ENCODE measurements around the gene SQOR.

Gene SQOR

DNA sequence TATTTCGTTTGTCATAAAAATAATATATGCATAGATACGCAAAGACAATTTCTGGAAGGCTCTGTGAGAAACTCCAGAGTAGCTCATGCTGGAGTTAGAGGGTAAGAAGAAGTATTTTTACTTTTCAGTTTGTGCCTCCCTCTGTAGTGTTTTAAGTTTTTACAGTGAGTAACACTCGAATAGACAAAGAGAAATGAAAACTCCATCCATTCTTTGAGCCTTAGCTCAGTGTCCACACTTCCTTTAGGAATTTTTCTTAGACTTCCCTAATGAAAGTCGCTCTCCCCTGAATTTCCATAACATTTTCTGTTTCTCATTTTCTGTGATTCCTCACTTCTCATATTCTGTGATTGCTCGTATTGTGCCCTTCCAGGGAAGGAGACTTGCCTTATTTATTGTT is 45.6 kb upstream of the SQOR start:
- TF ChIP-seq, protein P1, sequence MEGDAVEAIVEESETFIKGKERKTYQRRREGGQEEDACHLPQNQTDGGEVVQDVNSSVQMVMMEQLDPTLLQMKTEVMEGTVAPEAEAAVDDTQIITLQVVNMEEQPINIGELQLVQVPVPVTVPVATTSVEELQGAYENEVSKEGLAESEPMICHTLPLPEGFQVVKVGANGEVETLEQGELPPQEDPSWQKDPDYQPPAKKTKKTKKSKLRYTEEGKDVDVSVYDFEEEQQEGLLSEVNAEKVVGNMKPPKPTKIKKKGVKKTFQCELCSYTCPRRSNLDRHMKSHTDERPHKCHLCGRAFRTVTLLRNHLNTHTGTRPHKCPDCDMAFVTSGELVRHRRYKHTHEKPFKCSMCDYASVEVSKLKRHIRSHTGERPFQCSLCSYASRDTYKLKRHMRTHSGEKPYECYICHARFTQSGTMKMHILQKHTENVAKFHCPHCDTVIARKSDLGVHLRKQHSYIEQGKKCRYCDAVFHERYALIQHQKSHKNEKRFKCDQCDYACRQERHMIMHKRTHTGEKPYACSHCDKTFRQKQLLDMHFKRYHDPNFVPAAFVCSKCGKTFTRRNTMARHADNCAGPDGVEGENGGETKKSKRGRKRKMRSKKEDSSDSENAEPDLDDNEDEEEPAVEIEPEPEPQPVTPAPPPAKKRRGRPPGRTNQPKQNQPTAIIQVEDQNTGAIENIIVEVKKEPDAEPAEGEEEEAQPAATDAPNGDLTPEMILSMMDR (IDR thresholded peaks at IDR 0.05): no peak

DNA sequence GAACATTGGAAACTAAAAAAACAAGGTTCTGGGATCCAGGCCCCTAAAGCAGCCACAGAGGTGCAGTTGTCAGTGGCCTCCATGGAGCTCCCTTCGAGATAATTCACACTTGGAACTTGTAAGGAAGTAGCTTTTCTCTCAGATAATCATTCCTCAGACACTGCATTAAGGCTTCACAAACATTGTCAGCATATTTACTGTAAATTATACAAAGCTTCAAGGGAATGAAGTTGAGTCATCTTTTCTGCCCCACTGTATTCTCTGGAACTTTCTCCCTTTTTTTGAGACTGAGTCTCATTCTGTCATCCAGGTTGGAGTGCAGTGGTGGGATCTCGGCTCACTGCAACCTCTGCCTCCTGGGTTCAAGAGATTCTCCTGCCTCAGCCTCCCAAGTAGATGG is 40.5 kb upstream of the SQOR start:
- TF ChIP-seq, protein P1 (IDR thresholded peaks at IDR 0.05): no peak

DNA sequence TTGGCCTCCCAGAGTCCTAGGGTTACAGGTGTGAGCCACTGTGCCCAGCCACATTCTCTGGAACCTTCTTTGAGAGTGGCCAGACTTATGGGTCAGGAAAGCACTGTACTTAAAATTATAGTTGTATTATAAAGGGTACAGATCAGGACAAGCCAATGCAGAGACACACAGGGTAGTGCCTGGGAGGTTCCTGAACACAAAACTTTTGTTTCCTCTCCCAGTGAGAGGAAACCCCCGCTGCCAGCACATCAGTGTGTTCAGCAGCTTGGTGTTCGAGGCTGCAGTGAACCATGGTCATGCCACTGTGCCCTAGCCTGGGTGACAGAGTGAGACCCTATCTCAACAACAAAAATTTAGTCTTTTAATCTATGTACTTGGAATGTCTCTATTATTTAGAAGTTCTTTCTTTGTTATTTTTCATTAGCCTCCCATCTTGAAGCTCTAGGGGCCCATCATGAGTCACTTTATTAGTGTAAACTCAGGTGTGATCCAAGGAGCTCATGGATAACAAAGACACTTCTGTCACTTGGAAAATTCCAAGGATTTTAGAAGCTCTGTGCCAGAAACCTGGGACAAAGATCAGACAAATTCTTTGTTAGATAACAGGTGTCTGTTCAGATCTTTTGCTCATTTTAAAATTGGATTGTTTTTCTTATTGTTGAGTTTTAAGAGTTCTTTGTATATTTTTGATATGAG is 39.8 kb upstream of the SQOR start:
- TF ChIP-seq, protein P1 (IDR thresholded peaks at IDR 0.05): no peak

DNA sequence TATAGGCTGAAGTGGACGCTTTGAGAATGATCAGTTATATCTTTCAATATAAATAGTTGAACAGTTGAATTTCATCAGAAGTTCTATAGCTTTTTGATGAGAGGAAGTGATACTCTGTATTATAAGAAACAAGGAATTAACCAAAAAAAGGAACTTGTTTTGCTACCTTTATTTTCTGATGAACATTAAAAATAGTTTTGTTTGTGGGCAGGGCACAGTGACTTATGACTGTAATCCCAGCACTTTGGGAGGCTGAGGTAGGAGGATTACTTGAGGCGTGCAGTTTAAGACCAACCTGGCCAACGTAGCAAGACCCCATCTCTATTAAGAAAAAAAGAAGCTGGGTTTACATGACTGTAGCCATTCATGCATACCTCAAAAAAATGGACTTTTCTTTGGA is 30.9 kb upstream of the SQOR start:
- TF ChIP-seq, protein P1 (IDR thresholded peaks at IDR 0.05): no peak

DNA sequence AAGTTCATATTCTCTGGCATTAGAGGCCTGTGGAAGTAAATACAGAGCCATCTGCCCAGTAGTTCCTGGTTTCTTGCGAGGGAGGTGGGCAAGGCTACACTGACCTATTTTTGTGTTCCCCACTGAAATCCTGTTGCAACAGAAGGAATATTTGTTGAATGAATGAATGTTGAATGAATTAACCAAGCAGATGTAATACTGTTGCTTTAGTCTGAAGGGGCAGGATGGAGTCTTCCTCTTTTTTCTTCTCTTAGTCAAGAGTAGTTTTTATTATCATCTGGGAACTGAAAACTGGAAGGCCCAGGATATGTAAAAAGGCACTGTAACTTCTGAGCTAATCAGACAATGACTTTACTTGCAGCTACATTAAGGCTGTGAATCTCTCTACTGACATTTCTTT is 30.5 kb upstream of the SQOR start:
- TF ChIP-seq, protein P1 (IDR thresholded peaks at IDR 0.05): no peak

DNA sequence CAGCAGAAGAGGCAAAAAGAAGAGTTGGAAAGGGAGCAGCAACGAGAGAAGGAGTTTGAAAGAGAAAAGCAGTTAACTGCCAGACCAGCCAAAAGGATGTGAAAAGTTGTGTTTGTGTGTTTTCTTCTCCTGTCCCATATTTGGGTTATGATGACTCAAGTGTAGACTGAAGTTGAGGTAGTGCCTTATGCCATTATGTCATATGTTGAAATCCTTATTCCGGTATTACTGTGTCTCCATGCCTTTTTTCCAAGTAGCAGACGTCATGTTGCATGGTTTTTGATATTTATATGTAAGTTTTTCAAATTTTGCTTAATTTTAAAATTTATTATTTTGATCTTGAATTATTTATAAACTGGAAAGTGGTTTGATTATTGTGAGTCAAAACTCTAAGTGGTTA is 28.4 kb upstream of the SQOR start:
- TF ChIP-seq, protein P1 (IDR thresholded peaks at IDR 0.05): no peak

DNA sequence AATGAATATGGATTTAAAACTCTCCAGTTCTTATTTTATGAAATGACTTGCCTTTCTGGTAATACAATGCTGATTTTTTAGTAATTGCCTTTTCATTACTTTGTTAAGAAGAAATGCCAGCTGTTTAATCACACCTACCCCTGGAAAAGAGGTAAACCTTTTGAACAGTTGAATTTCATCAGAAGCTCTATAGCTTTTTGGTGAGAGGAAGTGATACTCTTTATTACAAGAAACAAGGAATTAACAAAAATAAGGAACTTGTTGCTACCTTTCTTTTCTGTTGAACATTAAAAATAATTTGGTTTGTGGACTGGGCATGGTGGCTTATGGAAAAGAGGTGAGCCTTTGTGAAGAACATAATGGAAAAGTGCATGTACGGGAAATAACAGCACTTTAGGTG is 28.0 kb upstream of the SQOR start:
- TF ChIP-seq, protein P1 (IDR thresholded peaks at IDR 0.05): no peak

DNA sequence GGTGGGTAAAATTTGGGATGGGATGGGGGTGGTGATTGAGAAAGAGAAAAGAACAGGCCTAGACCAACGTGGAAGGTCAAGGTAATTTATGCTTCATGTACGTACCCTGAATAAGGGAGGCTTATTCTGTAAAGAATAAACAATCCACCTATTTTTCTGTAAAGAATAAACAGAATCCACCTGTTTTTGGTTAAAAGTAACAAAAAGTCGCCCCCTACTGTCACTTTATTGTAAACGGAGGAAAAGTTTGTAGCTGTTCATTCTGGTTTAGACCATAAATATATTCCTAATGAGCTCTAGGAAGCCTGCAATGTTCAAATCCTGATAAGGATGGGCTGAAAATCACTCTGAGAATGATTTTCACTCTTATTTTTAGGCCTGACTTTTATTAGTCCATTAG is 23.5 kb upstream of the SQOR start:
- TF ChIP-seq, protein P1 (IDR thresholded peaks at IDR 0.05): peak; percentile 55
